Measurements from ENCODE around the gene DICER1.

Gene DICER1

GRCh38 chr14:95054346-95055280 lies 102.7 kb downstream of the DICER1 start:
- no peak for DNase-seq

- no peak for DNase-seq
These were observed 105.2 kb downstream of the DICER1 start for GRCh38 chr14:95052016-95052585.

GRCh38 chr14:95049952-95050351 lies 107.4 kb downstream of the DICER1 start:
- DNase-seq = no peak

GRCh38 chr14:95048771-95049312 lies 108.5 kb downstream of the DICER1 start:
- DNase-seq = no peak

GRCh38 chr14:95047754-95048153 lies 109.6 kb downstream of the DICER1 start:
- no peak for DNase-seq

GRCh38 chr14:95046711-95047681 lies 110.3 kb downstream of the DICER1 start:
- no peak for DNase-seq

- DNase-seq = no peak
These were observed 111.4 kb downstream of the DICER1 start for GRCh38 chr14:95045836-95046430.

GRCh38 chr14:95045106-95045701 lies 112.1 kb downstream of the DICER1 start:
- DNase-seq = no peak

- DNase-seq = no peak
These were observed 112.7 kb downstream of the DICER1 start for GRCh38 chr14:95044463-95045105.

GRCh38 chr14:95043732-95044462 lies 113.4 kb downstream of the DICER1 start:
- no peak for DNase-seq

GRCh38 chr14:95043314-95043713 lies 114.0 kb downstream of the DICER1 start:
- DNase-seq = no peak

GRCh38 chr14:95041477-95042020 lies 115.8 kb downstream of the DICER1 start:
- no peak for DNase-seq

- no peak for DNase-seq
These were observed 116.4 kb downstream of the DICER1 start for GRCh38 chr14:95040708-95041476.

GRCh38 chr14:95039993-95040348 lies 117.4 kb downstream of the DICER1 start:
- DNase-seq = no peak

- DNase-seq = no peak
These were observed 117.9 kb downstream of the DICER1 start for GRCh38 chr14:95039259-95039992.

- DNase-seq = no peak
These were observed 118.6 kb downstream of the DICER1 start for GRCh38 chr14:95038521-95039250.

GRCh38 chr14:95037273-95037672 lies 120.1 kb downstream of the DICER1 start:
- DNase-seq = no peak
